Subcutaneous abdominal adipose tissue (tissue), 5 donors: ENCODE results near the gene TMEM272.

ENCODE experiments used
- H3K27ac ChIP-seq: one replicate; pipeline ENCODE4 v1.7.0; 2013; ENCODE audit warnings: low read depth, mild to moderate bottlenecking, inconsistent platforms, low read length, moderate library complexity
- H3K27me3 ChIP-seq, 5 donors: one replicate each; pipeline ENCODE4 v1.7.0; 2013; ENCODE audit warnings: low read length in 5 of 5, inconsistent platforms in 1 of 5; ENCODE audit not compliant: control insufficient read depth in 5 of 5, insufficient read depth in 4 of 5
- H3K36me3 ChIP-seq, 5 donors: one replicate each; pipeline ENCODE4 v1.7.0; 2013; ENCODE audit warnings: low read length in 5 of 5; ENCODE audit not compliant: control insufficient read depth in 5 of 5, insufficient read depth in 5 of 5
- H3K4me1 ChIP-seq, 5 donors: one replicate each; pipeline ENCODE4 v1.7.0; 2013; ENCODE audit warnings: low read length in 5 of 5, mild to moderate bottlenecking in 3 of 5, moderate library complexity in 1 of 5; ENCODE audit not compliant: control insufficient read depth in 5 of 5, insufficient read depth in 5 of 5
- H3K4me3 ChIP-seq, 5 donors: one replicate each; pipeline ENCODE4 v1.7.0; 2013; ENCODE audit warnings: low read length in 5 of 5, low read depth in 1 of 5
- H3K9ac ChIP-seq, 5 donors: one replicate each; pipeline ENCODE4 v1.7.0; 2013; ENCODE audit warnings: low read length in 5 of 5, mild to moderate bottlenecking in 4 of 5, moderate library complexity in 3 of 5
- H3K9me3 ChIP-seq, 5 donors: one replicate each; pipeline ENCODE4 v1.7.0; 2013; ENCODE audit warnings: low read length in 5 of 5; ENCODE audit not compliant: control insufficient read depth in 5 of 5
- donor health status: healthy.
- donor health status: healthy.
- donor health status: healthy.
- donor health status: healthy.
- donor health status: healthy.

Gene TMEM272

DNA sequence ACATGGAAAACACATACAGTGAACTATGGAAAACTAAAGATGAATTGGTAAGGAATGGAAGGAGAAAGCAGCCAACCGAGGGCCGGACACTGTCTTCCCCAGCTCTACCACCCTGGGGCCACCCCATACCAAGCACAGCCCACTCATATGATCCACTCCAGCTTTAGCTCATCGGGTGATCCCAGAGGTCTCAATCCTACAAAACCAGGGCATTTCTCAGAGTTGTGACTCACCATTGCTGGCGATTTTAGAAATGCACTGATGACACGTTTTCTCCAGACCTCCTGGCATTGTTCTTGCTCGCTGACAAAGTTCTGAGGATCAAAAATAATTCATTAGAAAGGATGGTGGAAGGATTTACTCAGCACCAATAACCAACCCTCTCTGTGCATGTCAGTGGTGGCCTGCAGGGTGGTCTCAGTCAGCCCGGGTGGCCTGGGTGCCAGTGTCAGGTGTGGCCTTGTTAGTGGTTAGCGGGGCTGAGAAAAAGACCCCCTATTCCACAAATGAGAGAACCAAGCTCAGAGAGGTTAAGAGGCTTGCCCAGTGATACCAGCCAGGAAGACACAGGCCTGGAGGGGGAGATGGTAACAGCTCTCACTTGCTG is 6.6 kb downstream of the TMEM272 start:
- no peak overlapping the region for H3K27ac ChIP-seq
- H3K36me3 ChIP-seq = no peaks in the 10 kb centered on the region
- no peaks in the 10 kb centered on the region for H3K4me1 ChIP-seq
- no peaks in the 10 kb centered on the region for H3K9me3 ChIP-seq
- peaks cover 0 to 4% (median 0%) of the 10 kb centered on the region in 5 donors for H3K27me3 ChIP-seq
- H3K4me3 ChIP-seq = no peak overlapping the region
- no peak overlapping the region for H3K9ac ChIP-seq

DNA sequence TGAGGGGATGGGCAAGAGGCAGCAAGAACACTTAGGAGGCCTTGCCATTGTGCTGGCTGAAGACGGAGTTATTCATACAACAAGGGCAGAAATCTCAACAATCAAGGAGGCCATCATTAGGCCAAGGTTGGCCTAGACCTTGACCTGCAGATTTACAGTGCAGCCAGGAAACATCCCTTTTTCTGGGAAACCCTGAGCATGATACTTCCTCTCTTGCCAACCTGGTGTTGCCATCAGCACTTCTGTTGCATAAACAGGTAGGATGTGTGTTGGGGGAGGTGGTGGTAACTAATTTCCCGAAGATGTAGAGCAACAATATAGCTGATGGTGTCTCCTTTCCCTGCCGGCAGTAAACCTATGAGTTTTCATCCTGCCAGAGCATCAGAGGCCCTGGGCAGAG is 8.0 kb downstream of the TMEM272 start:
- H3K27me3 ChIP-seq = peaks cover 0 to 4% (median 0%) of the 10 kb centered on the region in 5 donors
- H3K4me1 ChIP-seq = peaks cover 0 to 6% (median 0%) of the 10 kb centered on the region in 5 donors
- H3K9me3 ChIP-seq = no peaks in the 10 kb centered on the region
- no peak overlapping the region for H3K9ac ChIP-seq
- no peak overlapping the region for H3K4me3 ChIP-seq
- H3K27ac ChIP-seq = no peak overlapping the region
- no peaks in the 10 kb centered on the region for H3K36me3 ChIP-seq

DNA sequence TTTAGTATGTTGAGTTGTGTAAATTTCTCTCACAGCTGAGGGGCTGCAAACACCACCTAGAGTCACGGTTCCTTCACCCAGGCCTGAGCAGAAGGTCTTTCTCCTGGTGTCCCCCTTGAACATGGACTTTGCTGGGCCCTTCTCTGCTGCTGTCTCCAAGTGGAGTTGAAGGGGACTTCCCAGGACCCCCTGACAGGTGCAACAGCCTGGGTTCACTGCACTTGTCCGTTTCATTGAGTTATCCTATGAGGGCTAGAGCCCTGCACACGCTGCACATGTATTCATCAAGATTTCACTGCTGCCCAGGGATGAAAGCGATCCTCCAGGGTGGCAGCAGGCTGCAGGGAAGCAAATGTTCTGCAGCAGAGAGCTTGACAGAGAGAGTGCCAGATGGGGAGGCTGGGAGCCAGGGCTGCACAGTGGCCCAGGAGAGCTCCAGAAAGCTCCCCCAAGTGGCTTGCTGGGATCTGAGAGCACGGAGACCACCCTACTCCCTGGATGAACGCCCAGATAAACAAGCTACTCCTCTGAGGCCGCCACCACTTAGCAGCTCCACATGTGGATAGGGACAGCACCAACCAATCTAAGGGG is 10.3 kb downstream of the TMEM272 start:
- H3K4me3 ChIP-seq = no peak overlapping the region
- H3K27me3 ChIP-seq = no peaks in the 10 kb centered on the region
- no peaks in the 10 kb centered on the region for H3K9me3 ChIP-seq
- no peak overlapping the region for H3K9ac ChIP-seq
- H3K4me1 ChIP-seq = peaks cover 0 to 7% (median 0%) of the 10 kb centered on the region in 5 donors
- no peaks in the 10 kb centered on the region for H3K36me3 ChIP-seq
- H3K27ac ChIP-seq = no peak overlapping the region

DNA sequence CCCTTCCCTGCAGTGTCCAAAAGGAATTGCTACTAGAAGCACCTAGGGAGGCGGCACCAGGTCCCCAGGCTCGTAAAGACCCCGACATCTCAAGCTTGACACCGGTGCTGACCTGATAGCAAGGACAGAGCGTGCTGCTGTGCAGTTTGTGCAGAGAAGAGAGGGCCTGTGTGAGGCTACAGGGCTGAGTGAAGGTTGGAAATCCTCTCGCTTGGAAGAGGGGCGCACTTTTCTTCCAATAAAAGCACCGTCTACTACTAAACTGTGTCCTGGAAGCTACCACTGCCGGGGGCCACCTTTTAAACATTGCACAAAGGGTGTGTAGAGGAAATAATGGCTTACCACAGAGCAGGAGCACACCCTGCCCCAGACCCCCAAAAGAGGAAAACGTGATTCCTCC is 11.0 kb downstream of the TMEM272 start:
- Histone ChIP-seq H3K9ac (no peak overlapping the region), H3K36me3 (no peaks in the 10 kb centered on the region), H3K27ac (no peak overlapping the region), H3K4me1 (peaks cover 0 to 7% (median 0%) of the 10 kb centered on the region in 5 donors), H3K27me3 (no peaks in the 10 kb centered on the region), H3K9me3 (no peaks in the 10 kb centered on the region), H3K4me3 (no peak overlapping the region)

- H3K27ac ChIP-seq = no peak overlapping the region
- no peak overlapping the region for H3K9ac ChIP-seq
- H3K9me3 ChIP-seq = no peaks in the 10 kb centered on the region
- no peaks in the 10 kb centered on the region for H3K27me3 ChIP-seq
- H3K4me1 ChIP-seq = peaks cover 0 to 7% (median 0%) of the 10 kb centered on the region in 5 donors
- H3K36me3 ChIP-seq = no peaks in the 10 kb centered on the region
- H3K4me3 ChIP-seq = no peak overlapping the region
These were observed 12.4 kb downstream of the TMEM272 start for GRCh38 chr13:51832471-51833152.

- Histone ChIP-seq H3K27ac (no peak overlapping the region), H3K9ac (no peak overlapping the region), H3K9me3 (no peaks in the 10 kb centered on the region), H3K36me3 (no peaks in the 10 kb centered on the region), H3K4me1 (peaks cover 0 to 7% (median 3%) of the 10 kb centered on the region in 5 donors), H3K4me3 (no peak overlapping the region), H3K27me3 (no peaks in the 10 kb centered on the region)
These were observed 13.5 kb downstream of the TMEM272 start for GRCh38 chr13:51831519-51831918.

DNA sequence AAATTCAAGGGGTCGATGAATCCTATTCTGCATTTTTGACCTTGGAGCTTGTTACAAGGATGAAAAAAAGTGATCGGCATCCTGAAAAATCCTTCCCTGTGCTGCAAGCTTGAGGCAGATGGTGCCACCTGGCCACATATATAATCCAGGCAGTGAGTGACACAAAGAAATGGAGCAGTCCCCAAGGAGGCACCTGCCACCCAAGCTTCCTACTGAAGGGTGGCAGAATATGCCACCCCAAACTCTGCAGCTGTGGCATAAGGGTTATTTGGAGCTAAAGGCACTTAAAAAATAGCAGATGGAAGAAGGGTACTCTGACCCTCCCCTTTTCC is 15.4 kb downstream of the TMEM272 start:
- Histone ChIP-seq H3K27ac (no peak overlapping the region), H3K4me1 (peaks cover 0 to 11% (median 4%) of the 10 kb centered on the region in 5 donors), H3K4me3 (no peak overlapping the region), H3K36me3 (no peaks in the 10 kb centered on the region), H3K9ac (no peak overlapping the region), H3K9me3 (no peaks in the 10 kb centered on the region), H3K27me3 (no peaks in the 10 kb centered on the region)

GRCh38 chr13:51828730-51829567 is 16.0 kb downstream of the TMEM272 start:
- Histone ChIP-seq H3K27ac (no peak overlapping the region), H3K36me3 (no peaks in the 10 kb centered on the region), H3K9ac (no peak overlapping the region), H3K4me1 (peaks cover 0 to 11% (median 4%) of the 10 kb centered on the region in 5 donors), H3K4me3 (no peak overlapping the region), H3K9me3 (no peaks in the 10 kb centered on the region), H3K27me3 (no peaks in the 10 kb centered on the region)

DNA sequence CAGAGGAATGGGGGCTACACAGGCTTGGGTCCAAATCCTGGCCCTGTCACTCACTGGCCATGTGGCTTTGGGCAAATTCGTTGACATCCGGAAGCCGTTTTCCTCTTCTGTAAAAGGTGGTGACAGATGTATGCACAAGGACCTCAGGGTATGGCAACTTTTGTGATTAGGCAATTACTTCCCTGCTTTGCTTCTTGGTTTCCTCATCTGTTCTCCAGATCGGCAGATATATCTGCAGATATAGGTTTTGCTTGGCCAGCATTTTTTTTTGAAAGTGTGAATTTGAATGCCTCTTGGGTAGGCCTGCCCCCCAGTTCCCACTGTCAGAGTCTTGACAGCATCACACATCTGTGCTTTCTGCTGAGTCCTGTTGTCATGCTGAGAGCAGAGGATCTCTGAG is 17.7 kb downstream of the TMEM272 start:
- H3K4me3 ChIP-seq = no peak overlapping the region
- no peak overlapping the region for H3K27ac ChIP-seq
- no peaks in the 10 kb centered on the region for H3K27me3 ChIP-seq
- H3K36me3 ChIP-seq = no peaks in the 10 kb centered on the region
- no peaks in the 10 kb centered on the region for H3K9me3 ChIP-seq
- H3K4me1 ChIP-seq = peaks cover 0 to 15% (median 3%) of the 10 kb centered on the region in 5 donors
- H3K9ac ChIP-seq = no peak overlapping the region

DNA sequence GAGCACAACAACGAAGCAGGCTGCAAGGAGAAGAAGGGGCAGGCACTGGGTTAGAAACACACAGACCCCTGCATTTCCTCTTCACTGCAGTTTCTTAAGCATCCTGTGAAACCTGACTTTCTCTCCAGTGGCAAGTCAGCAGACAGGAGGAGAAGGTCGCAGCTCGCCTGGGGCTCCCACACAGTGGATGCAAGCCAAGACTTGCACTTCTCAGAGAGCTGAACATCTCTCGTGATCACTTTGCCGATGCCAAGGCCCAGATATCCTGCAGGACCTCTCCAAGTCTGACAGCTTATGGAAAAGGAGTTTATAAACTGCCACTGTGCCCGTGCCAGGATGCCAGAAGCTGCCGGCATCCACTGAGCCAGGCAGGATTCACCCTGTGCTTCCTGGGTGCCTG is 18.4 kb downstream of the TMEM272 start:
- H3K9ac ChIP-seq = no peak overlapping the region
- H3K4me3 ChIP-seq = no peak overlapping the region
- H3K9me3 ChIP-seq = no peaks in the 10 kb centered on the region
- H3K36me3 ChIP-seq = no peaks in the 10 kb centered on the region
- H3K27ac ChIP-seq = no peak overlapping the region
- no peaks in the 10 kb centered on the region for H3K27me3 ChIP-seq
- peaks cover 0 to 16% (median 6%) of the 10 kb centered on the region in 5 donors for H3K4me1 ChIP-seq
